Activated CD8-positive, alpha-beta memory T cell treated with anti-CD3 and anti-CD28 coated beads for 36 hours (primary cell): ENCODE results near the gene EGF. TPM values are rescaled to one million over a fixed set of nuclear protein-coding genes. Genes with fewer than 3 reads are reported as not detected.

Source experiments
- CTCF ChIA-PET: fragments of 350-600 bp; sonication (Branson Sonifier 250); formaldehyde crosslinking; loops from one replicate; lab custom pipeline; 2021; ENCODE audit warnings: antibody characterized with exemption; lab: Charles Lee
- POLR2A ChIA-PET: fragments of 350-600 bp; sonication (Branson Sonifier 250); formaldehyde crosslinking; loops from one replicate; lab custom pipeline; 2021; ENCODE audit warnings: antibody characterized with exemption; lab: Charles Lee
- total RNA-seq, 2 experiments: library from RNA; stranded (reverse); gene quantifications; one replicate each; pipeline ENCODE4 v1.2.3, GENCODE V29; 2021

The EGF gene
- total RNA-seq, 2 experiments from 2014 or later, result not detected

- POLR2A ChIA-PET, result no interaction called here
- CTCF ChIA-PET, result no interaction called here
Measured at GRCh38 chr4:109982521-109982920, 69.8 kb downstream of the EGF start.

- POLR2A ChIA-PET, result no interaction called here
- CTCF ChIA-PET, result no interaction called here
Measured at GRCh38 chr4:109985993-109986974, 73.6 kb downstream of the EGF start.

- ChIA-PET POLR2A (no interaction called here), CTCF (no interaction called here)
Measured at GRCh38 chr4:109989044-109989443, 76.4 kb downstream of the EGF start.

GRCh38 chr4:109989618-109990017, 76.9 kb downstream of the EGF start:
- POLR2A ChIA-PET, result no interaction called here
- CTCF ChIA-PET, result interaction anchor here (1.0 kb wide), 1 partner anchor 529 kb away, joined by 3 read pairs; no protein-coding TSS in a partner anchor

GRCh38 chr4:109990261-109991257, 77.9 kb downstream of the EGF start:
- POLR2A ChIA-PET, result no interaction called here
- CTCF ChIA-PET, result interaction anchor here (1.0 kb wide), 1 partner anchor 528 kb away, joined by 3 read pairs; no protein-coding TSS in a partner anchor

GRCh38 chr4:109993116-109993515, 80.4 kb downstream of the EGF start:
- CTCF ChIA-PET, result no interaction called here
- POLR2A ChIA-PET, result no interaction called here

- ChIA-PET POLR2A (no interaction called here), CTCF (interaction anchor here (1.4 kb wide), 1 partner anchor 523 kb away, joined by 4 read pairs; no protein-coding TSS in a partner anchor)
Measured at GRCh38 chr4:109994415-109994827, 81.7 kb downstream of the EGF start.

GRCh38 chr4:109996526-109996925, 83.8 kb downstream of the EGF start:
- ChIA-PET CTCF (interaction anchor here (0.6 kb wide), 1 partner anchor 523 kb away, joined by 3 read pairs; no protein-coding TSS in a partner anchor), POLR2A (no interaction called here)

- POLR2A ChIA-PET, result interaction anchor here (0.5 kb wide), 1 partner anchor 511 kb away, joined by 3 read pairs; no protein-coding TSS in a partner anchor
- CTCF ChIA-PET, result interaction anchor here (0.7 to 3.3 kb wide), 6 partner anchors 23 to 520 kb away, joined by 3 to 26 read pairs (median 6); no protein-coding TSS in a partner anchor
Measured at GRCh38 chr4:109998867-109999584, 86.3 kb downstream of the EGF start.

GRCh38 chr4:109999585-109999912, 86.9 kb downstream of the EGF start:
- ChIA-PET CTCF (interaction anchor here (2.7 to 3.3 kb wide), 2 partner anchors 513 to 517 kb away, joined by 14 to 26 read pairs; no protein-coding TSS in a partner anchor), POLR2A (no interaction called here)

- ChIA-PET POLR2A (no interaction called here), CTCF (interaction anchor here (1.0 to 1.3 kb wide), 2 partner anchors 512 to 514 kb away, joined by 3 to 6 read pairs; no protein-coding TSS in a partner anchor)
Measured at GRCh38 chr4:110002326-110002725, 89.6 kb downstream of the EGF start.

- POLR2A ChIA-PET, result no interaction called here
Measured at GRCh38 chr4:110003401-110004187, 90.9 kb downstream of the EGF start.

GRCh38 chr4:110004556-110004955, 91.9 kb downstream of the EGF start:
- POLR2A ChIA-PET, result no interaction called here

More at GRCh38 chr4:110003401-110004187, 90.9 kb downstream of the EGF start:
- CTCF ChIA-PET, result interaction anchor here (0.6 to 1.7 kb wide), 2 partner anchors 232 to 507 kb away, joined by 4 to 5 read pairs; no protein-coding TSS in a partner anchor

GRCh38 chr4:110005461-110006056, 92.9 kb downstream of the EGF start:
- POLR2A ChIA-PET, result interaction anchor here (0.5 to 0.7 kb wide), 2 partner anchors 37 to 193 kb away, joined by 3 to 4 read pairs; partner anchors contain the start of gene ELOVL6

More at GRCh38 chr4:110004556-110004955, 91.9 kb downstream of the EGF start:
- CTCF ChIA-PET, result interaction anchor here (1.7 to 1.8 kb wide), 2 partner anchors 194 to 506 kb away, joined by 3 to 4 read pairs; partner anchors contain the start of gene ELOVL6

GRCh38 chr4:110007217-110007616, 94.5 kb downstream of the EGF start:
- ChIA-PET POLR2A (no interaction called here), CTCF (no interaction called here)

More at GRCh38 chr4:110005461-110006056, 92.9 kb downstream of the EGF start:
- CTCF ChIA-PET, result interaction anchor here (0.7 to 1.8 kb wide), 9 partner anchors 31 to 514 kb away, joined by 3 to 11 read pairs (median 3); partner anchors contain the start of gene ELOVL6

- CTCF ChIA-PET, result no interaction called here
- POLR2A ChIA-PET, result no interaction called here
Measured at GRCh38 chr4:110008540-110008939, 95.9 kb downstream of the EGF start.

- CTCF ChIA-PET, result no interaction called here
- POLR2A ChIA-PET, result no interaction called here
Measured at GRCh38 chr4:110009550-110009949, 96.9 kb downstream of the EGF start.
